Gastrocnemius medialis (tissue), 4 donors: ENCODE measurements around the gene LCE3E. TPM values are rescaled to one million over a fixed set of nuclear protein-coding genes. Genes with fewer than 3 reads are reported as not detected.

Experiments
- ATAC-seq, 2 donors: fragments of 150-250 bp; one replicate each; pipeline ENCODE4 v1.9.1; 2016
- DNase-seq, 2 donors: peaks; one replicate each; pipeline ENCODE4 v3.0.0-alpha.2; 2019
- H3K27ac ChIP-seq, 4 donors: fragments of 200-600 bp; sonication (generic); 1 replicate in 1 of 4; 2 replicates in 3 of 4; pipeline ENCODE4 v1.5.1; 2016 to 2018; ENCODE audit warnings: mild to moderate bottlenecking in 2 of 4, moderate library complexity in 1 of 4
- H3K27me3 ChIP-seq, 3 donors: fragments of 200-600 bp; sonication (generic) in 2 of 3; 1 replicate in 1 of 3; 2 replicates in 2 of 3; pipeline versions ENCODE4 v1.5.1 to v1.6.0; 2016 to 2019; ENCODE audit warnings: mild to moderate bottlenecking in 1 of 3, moderate library complexity in 1 of 3
- H3K36me3 ChIP-seq, 2 donors: fragments of 200-600 bp; sonication (generic) in 1 of 2; one replicate each; pipeline ENCODE4 v1.5.1; 2017 to 2018
- H3K4me1 ChIP-seq, 2 donors: fragments of 200-600 bp; sonication (generic) in 1 of 2; one replicate each; pipeline ENCODE4 v1.5.1; 2016 to 2017; ENCODE audit warnings: mild to moderate bottlenecking in 2 of 2
- H3K4me3 ChIP-seq, 4 donors: fragments of 200-600 bp; sonication (generic) in 3 of 4; 1 replicate in 1 of 4; 2 replicates in 3 of 4; pipeline ENCODE4 v1.5.1; 2016 to 2019; ENCODE audit warnings: mild to moderate bottlenecking in 2 of 4
- H3K9me3 ChIP-seq, 3 donors: fragments of 200-600 bp; sonication (generic) in 2 of 3; 1 replicate in 1 of 3; 2 replicates in 2 of 3; pipeline ENCODE4 v1.5.1; 2016 to 2019
- POLR2A ChIP-seq, 2 donors: fragments of 450-650 bp; IDR thresholded peaks; one replicate each; pipeline ENCODE4 v1.6.1; 2017; ENCODE audit warnings: antibody characterized with exemption in 2 of 2, mild to moderate bottlenecking in 2 of 2, moderate library complexity in 2 of 2
- in situ Hi-C, 4 donors: fragments of 200-750 bp; cut with MboI; loops; one replicate each; pipeline versions ENCODE4 v1.15.0 to v1.8.0; 2017; ENCODE audit warnings: low sequenced_read_pairs in 4 of 4
- intact Hi-C: fragments of 100-400 bp; cut with DNase I; formaldehyde crosslinking; loops from one replicate; pipeline ENCODE4 v1.15.1; 2023; ENCODE audit warnings: low total_unique reads
- total RNA-seq, 4 donors: library from RNA; depleted of rRNA; stranded (reverse); fragments of >200 nt; gene quantifications; one replicate each; pipeline versions ENCODE4 v1.1.0 to v1.2.3, GENCODE V29; 2016
- TF ChIP-seq, protein P1 (sequence below), 5 experiments: fragments of 450-650 bp in 3 of 5; fragments of 200-600 bp in 2 of 5; sonication (generic) in 2 of 5; IDR thresholded peaks in 4 of 5; conservative IDR thresholded peaks in 1 of 5; 1 replicate in 4 of 5; 2 replicates in 1 of 5; pipeline ENCODE4 v1.5.1; 2016 to 2019; ENCODE audit warnings: antibody characterized with exemption in 5 of 5, mild to moderate bottlenecking in 3 of 5, moderate library complexity in 3 of 5

Gene LCE3E, protein sequence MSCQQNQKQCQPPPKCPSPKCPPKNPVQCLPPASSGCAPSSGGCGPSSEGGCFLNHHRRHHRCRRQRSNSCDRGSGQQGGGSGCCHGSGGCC
- not detected for total RNA-seq

- Histone ChIP-seq H3K4me3 (no peak within 1 kb of the TSS), H3K36me3 (no peaks in the 10 kb centered on the region), H3K27ac (no peak within 1 kb of the TSS), H3K9me3 (no peaks in the 10 kb centered on the region), H3K27me3 (no peaks in the 10 kb centered on the region), H3K4me1 (no peaks in the 10 kb centered on the region)
- TF ChIP-seq, protein P1, sequence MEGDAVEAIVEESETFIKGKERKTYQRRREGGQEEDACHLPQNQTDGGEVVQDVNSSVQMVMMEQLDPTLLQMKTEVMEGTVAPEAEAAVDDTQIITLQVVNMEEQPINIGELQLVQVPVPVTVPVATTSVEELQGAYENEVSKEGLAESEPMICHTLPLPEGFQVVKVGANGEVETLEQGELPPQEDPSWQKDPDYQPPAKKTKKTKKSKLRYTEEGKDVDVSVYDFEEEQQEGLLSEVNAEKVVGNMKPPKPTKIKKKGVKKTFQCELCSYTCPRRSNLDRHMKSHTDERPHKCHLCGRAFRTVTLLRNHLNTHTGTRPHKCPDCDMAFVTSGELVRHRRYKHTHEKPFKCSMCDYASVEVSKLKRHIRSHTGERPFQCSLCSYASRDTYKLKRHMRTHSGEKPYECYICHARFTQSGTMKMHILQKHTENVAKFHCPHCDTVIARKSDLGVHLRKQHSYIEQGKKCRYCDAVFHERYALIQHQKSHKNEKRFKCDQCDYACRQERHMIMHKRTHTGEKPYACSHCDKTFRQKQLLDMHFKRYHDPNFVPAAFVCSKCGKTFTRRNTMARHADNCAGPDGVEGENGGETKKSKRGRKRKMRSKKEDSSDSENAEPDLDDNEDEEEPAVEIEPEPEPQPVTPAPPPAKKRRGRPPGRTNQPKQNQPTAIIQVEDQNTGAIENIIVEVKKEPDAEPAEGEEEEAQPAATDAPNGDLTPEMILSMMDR (IDR thresholded peaks at IDR 0.05 in 4 of 5, conservative IDR thresholded peaks at IDR 0.05 in 1 of 5): no peak
- TF ChIP-seq POLR2A (IDR thresholded peaks at IDR 0.05): no peak
- in situ Hi-C loops: no loop called here
- DNase-seq: no peak
- no peak for ATAC-seq
- intact Hi-C loops: no loop called here
Measured at GRCh38 chr1:152566681-152567080, at the start of gene LCE3E. Gene LCE3E, minus strand, starts transcription at chr1:152566780. Its CDS starts 572 bp downstream, at chr1:152566208.

DNA sequence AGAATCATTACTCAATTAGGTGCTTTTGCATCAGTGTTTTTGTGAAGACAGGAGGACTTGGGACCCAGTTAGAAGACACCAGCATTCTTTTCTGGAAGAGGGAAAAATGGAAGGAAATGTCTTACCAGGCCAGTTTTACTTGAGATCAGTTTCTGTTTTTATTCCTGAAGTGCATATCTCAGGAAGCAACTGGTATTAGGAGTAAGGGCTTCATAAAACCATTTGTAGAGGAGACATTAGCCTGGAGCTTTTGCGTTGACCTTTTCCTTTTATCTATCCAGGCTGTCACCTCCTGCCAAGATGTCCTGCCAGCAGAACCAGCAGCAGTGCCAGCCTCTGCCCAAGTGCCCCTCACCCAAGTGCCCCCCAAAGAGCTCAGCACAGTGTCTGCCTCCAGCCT lies 46.9 kb upstream of the LCE3E start, which contains the start of gene LCE3B:
Gene LCE3B, plus strand, starts transcription at position 301 of the 400 bp plus-strand sequence. Its CDS starts 0 bp downstream, at position 301.
- intact Hi-C loops: no loop called here
- no peaks in the 10 kb centered on the region for H3K4me1 ChIP-seq
- H3K36me3 ChIP-seq: no peaks in the 10 kb centered on the region
- H3K4me3 ChIP-seq: no peak within 1 kb of the TSS
- H3K27ac ChIP-seq: no peak within 1 kb of the TSS
- in situ Hi-C loops: no loop called here
- no peak for ATAC-seq
- TF ChIP-seq, protein P1 (IDR thresholded peaks at IDR 0.05 in 4 of 5, conservative IDR thresholded peaks at IDR 0.05 in 1 of 5): no peak
- no peak for TF ChIP-seq POLR2A (IDR thresholded peaks at IDR 0.05)
- no peak for DNase-seq
- H3K9me3 ChIP-seq: no peaks in the 10 kb centered on the region
- H3K27me3 ChIP-seq: no peaks in the 10 kb centered on the region

DNA sequence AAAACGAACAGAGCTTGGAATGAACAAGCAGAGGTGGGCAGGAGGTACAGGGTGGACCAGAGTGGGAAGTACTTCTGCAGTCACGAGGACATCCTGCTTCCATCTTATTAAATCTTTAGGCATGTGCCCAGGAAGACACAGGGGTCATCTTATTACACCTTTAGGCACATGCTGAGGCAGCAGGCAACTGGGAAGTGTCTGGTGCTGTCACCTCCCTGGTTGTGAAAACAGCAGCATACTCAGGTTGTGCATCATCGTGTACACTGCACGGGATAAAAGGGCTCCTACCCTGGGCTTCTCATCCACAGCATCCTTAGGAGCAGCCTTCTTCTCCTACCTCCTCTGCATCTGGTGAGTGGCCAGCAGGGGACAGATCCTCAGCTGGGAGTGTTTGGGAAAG lies 33.4 kb upstream of the LCE3E start, which contains the start of gene LCE3C:
Gene LCE3C, plus strand, starts transcription at position 301 of the 400 bp plus-strand sequence. CDS start 498 bp downstream, outside the sequence.
- no peaks in the 10 kb centered on the region for H3K27me3 ChIP-seq
- intact Hi-C loops (no loop called here), in situ Hi-C loops (no loop called here)
- no peaks in the 10 kb centered on the region for H3K9me3 ChIP-seq
- DNase-seq: no peak
- no peak within 1 kb of the TSS for H3K27ac ChIP-seq
- H3K36me3 ChIP-seq: no peaks in the 10 kb centered on the region
- ATAC-seq: no peak
- H3K4me1 ChIP-seq: no peaks in the 10 kb centered on the region
- no peak within 1 kb of the TSS for H3K4me3 ChIP-seq
- no peak for TF ChIP-seq POLR2A (IDR thresholded peaks at IDR 0.05)
- TF ChIP-seq, protein P1 (IDR thresholded peaks at IDR 0.05 in 4 of 5, conservative IDR thresholded peaks at IDR 0.05 in 1 of 5): no peak

GRCh38 chr1:152596986-152597385 lies 30.4 kb upstream of the LCE3E start:
- H3K27ac ChIP-seq: no peak overlapping the region
- no peaks in the 10 kb centered on the region for H3K9me3 ChIP-seq
- no peaks in the 10 kb centered on the region for H3K27me3 ChIP-seq
- TF ChIP-seq, protein P1 (IDR thresholded peaks at IDR 0.05 in 4 of 5, conservative IDR thresholded peaks at IDR 0.05 in 1 of 5): no peak
- TF ChIP-seq POLR2A (IDR thresholded peaks at IDR 0.05): no peak
- no peaks in the 10 kb centered on the region for H3K36me3 ChIP-seq
- intact Hi-C loops (no loop called here), in situ Hi-C loops (no loop called here)
- DNase-seq (no peak), ATAC-seq (no peak)
- no peak overlapping the region for H3K4me3 ChIP-seq
- H3K4me1 ChIP-seq: no peaks in the 10 kb centered on the region

DNA sequence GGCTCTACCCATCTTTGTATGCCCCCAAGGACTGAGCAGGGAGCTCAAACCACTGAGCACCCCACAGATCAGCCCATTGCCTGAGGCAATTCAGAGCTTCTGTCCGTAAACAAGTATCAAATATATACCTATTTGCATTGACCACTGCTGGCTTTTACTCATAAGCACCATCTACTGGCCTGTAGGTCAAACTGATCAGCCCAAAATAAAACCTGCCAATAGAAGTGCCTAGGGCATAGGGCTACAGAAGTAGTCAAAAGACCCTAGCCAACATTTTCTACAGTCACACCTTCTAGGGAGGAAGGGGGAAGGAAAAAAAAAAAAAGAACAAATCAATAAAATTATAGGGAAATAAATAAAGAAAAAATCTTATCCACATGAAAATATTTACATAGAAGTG lies 19.0 kb upstream of the LCE3E start:
- Histone ChIP-seq H3K9me3 (no peaks in the 10 kb centered on the region), H3K36me3 (no peaks in the 10 kb centered on the region), H3K4me3 (no peak overlapping the region), H3K27me3 (no peaks in the 10 kb centered on the region), H3K4me1 (no peaks in the 10 kb centered on the region), H3K27ac (no peak overlapping the region)
- TF ChIP-seq, protein P1 (IDR thresholded peaks at IDR 0.05 in 4 of 5, conservative IDR thresholded peaks at IDR 0.05 in 1 of 5): no peak
- no peak for TF ChIP-seq POLR2A (IDR thresholded peaks at IDR 0.05)
- DNase-seq: no peak
- intact Hi-C loops (no loop called here), in situ Hi-C loops (no loop called here)
- ATAC-seq: no peak
